Measurements from ENCODE around the gene UBXN4. TPM values are rescaled to one million over a fixed set of nuclear protein-coding genes. Genes with fewer than 3 reads are reported as not detected.

UBXN4 gene
- total and polyA plus RNA-seq, 2 of the 13 experiments (the other 11 are each of a cell fraction or from before 2014, with no cell fraction given): 74.2 to 104 TPM

- TF ChIP-seq PRPF4 (IDR thresholded peaks at IDR 0.05; ENCODE audit: low read depth, low read length, poor library complexity, severe bottlenecking) (no peak), ZSCAN9 (CRISPR knock-in tag; IDR thresholded peaks at IDR 0.05; ENCODE audit: borderline replicate concordance) (peak; percentile 62; the same call in 1 of the 2 replicates), HOXA5 (CRISPR knock-in tag; IDR thresholded peaks at IDR 0.05) (peak; percentile 94; the same call in 1 of the 2 replicates), ZEB1 (IDR thresholded peaks at IDR 0.05; ENCODE audit: insufficient replicate concordance, low read depth) (peak; percentile 49), ZNF18 (CRISPR knock-in tag; IDR thresholded peaks at IDR 0.05; ENCODE audit: insufficient replicate concordance) (peak; percentile 76), TSC22D2 (CRISPR knock-in tag; IDR thresholded peaks at IDR 0.05; ENCODE audit: borderline replicate concordance) (peak; percentile 65), RBM39 (IDR thresholded peaks at IDR 0.05; ENCODE audit: low read depth, low read length, poor library complexity, severe bottlenecking) (peak; percentile 89), SNAPC4 (CRISPR knock-in tag; IDR thresholded peaks at IDR 0.05) (peak; percentile 86), ZBTB2 (CRISPR knock-in tag; IDR thresholded peaks at IDR 0.05; ENCODE audit: low read depth) (peak; percentile 93), ARNT (IDR thresholded peaks at IDR 0.05) (no peak), ZKSCAN5 (CRISPR knock-in tag; IDR thresholded peaks at IDR 0.05) (no peak), NCOA2 (CRISPR knock-in tag; IDR thresholded peaks at IDR 0.05) (no peak; the same call in 1 of the 2 replicates), NKX3-1 (CRISPR knock-in tag; IDR thresholded peaks at IDR 0.05) (peak; percentile 73), FUBP1 (CRISPR knock-in tag; IDR thresholded peaks at IDR 0.05; ENCODE audit: borderline replicate concordance) (peak; percentile 66; the same call in 1 of the 2 replicates), TARDBP (CRISPR knock-in tag; IDR thresholded peaks at IDR 0.05) (peak; percentile 76)
- TF ChIP-seq, protein P1, sequence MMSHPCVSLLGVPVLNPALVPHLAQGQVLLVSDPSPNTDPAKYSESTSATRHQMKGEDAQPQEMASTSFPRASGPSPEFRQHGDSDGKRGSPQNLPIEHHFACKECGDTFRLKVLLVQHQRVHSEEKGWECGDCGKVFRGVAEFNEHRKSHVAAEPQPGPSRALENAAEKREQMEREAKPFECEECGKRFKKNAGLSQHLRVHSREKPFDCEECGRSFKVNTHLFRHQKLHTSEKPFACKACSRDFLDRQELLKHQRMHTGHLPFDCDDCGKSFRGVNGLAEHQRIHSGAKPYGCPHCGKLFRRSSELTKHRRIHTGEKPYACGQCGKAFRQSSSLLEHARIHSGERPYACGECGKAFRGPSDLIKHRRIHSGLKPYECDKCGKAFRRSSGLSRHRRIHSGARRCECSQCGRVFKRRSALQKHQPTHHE (CRISPR knock-in tag; IDR thresholded peaks at IDR 0.05; ENCODE audit: borderline replicate concordance): no peak; the same call in none of the 2 replicates
Observed at GRCh38 chr2:135741395-135742324, at the start of gene UBXN4 (continued).

Data from HepG2 (cell line).